ENCODE results near the gene PNLIPRP3. TPM values are rescaled to one million over a fixed set of nuclear protein-coding genes. Genes with fewer than 3 reads are reported as not detected.

Gene PNLIPRP3
- total RNA-seq, 1 experiment from 2014 or later: not detected

DNA sequence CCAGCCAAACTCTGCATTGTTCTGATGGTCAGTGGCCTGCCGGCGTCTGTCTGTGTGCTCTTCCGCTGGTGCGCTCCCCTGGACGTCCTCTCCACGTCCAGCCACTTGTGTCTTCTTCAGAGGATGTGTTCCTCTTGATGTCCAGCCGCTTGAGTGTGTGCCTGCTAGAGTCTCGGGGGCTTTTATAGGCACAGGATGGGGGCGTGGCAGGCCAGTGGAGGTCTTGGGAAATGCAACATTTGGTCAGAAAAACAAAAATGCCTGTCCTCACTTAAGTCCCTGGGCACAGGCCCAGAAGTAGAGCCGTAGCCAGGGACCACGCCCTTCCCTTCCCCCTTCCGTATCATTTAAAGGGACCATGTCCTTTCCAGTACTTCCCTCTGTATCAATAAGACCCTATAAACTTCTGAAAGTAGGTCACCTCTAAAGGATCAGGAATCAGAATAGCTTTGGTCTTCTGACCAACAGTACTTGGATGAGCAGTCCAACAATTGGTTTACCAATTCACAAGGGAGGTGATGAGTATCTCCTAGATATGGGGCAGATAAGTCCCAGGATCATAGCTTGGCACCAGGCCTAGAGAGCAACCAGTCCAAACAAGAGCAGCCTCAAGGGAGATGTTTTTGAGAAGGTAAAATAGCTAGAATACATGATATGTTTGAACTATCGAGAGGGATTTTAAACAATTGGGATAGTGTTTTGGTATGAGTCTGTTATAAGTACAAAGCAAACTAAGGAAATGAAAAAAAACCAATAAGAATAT lies 32.2 kb upstream of the PNLIPRP3 start (continued):
- TF ChIP-seq, protein P1, sequence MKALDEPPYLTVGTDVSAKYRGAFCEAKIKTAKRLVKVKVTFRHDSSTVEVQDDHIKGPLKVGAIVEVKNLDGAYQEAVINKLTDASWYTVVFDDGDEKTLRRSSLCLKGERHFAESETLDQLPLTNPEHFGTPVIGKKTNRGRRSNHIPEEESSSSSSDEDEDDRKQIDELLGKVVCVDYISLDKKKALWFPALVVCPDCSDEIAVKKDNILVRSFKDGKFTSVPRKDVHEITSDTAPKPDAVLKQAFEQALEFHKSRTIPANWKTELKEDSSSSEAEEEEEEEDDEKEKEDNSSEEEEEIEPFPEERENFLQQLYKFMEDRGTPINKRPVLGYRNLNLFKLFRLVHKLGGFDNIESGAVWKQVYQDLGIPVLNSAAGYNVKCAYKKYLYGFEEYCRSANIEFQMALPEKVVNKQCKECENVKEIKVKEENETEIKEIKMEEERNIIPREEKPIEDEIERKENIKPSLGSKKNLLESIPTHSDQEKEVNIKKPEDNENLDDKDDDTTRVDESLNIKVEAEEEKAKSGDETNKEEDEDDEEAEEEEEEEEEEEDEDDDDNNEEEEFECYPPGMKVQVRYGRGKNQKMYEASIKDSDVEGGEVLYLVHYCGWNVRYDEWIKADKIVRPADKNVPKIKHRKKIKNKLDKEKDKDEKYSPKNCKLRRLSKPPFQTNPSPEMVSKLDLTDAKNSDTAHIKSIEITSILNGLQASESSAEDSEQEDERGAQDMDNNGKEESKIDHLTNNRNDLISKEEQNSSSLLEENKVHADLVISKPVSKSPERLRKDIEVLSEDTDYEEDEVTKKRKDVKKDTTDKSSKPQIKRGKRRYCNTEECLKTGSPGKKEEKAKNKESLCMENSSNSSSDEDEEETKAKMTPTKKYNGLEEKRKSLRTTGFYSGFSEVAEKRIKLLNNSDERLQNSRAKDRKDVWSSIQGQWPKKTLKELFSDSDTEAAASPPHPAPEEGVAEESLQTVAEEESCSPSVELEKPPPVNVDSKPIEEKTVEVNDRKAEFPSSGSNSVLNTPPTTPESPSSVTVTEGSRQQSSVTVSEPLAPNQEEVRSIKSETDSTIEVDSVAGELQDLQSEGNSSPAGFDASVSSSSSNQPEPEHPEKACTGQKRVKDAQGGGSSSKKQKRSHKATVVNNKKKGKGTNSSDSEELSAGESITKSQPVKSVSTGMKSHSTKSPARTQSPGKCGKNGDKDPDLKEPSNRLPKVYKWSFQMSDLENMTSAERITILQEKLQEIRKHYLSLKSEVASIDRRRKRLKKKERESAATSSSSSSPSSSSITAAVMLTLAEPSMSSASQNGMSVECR (CRISPR knock-in tag; IDR thresholded peaks at IDR 0.05; ENCODE audit: borderline replicate concordance): no peak
- no peak for TF ChIP-seq KAT7 (CRISPR knock-in tag; IDR thresholded peaks at IDR 0.05; ENCODE audit: borderline replicate concordance)

DNA sequence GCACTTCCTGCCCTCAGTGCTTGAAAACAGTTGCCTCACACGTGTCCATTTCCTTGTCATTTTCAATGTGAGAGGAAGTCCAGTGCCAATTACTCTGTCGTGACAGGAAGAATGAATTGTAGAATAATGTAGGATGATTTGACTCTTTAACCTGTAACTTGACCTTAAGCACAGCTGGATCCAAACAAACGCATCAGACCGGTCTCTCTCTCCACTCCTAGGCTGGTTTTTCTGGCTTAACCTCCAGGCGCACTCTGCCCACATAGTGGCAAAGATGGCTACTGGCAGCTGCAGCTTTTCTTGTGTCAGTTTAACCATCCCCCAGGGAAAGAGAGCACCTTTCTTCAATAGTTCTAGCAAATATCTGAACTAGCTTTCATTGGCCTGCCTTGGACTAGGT lies 29.4 kb upstream of the PNLIPRP3 start:
- ChIA-PET CTCF (interaction anchor here (0.7 kb wide), 1 partner anchor 110 kb away, joined by 3 read pairs; no protein-coding TSS in a partner anchor), POLR2A (interaction anchor here (0.7 kb wide), 1 partner anchor 13 kb away, joined by 3 read pairs; no protein-coding TSS in a partner anchor)
- Mint-ChIP-seq H3K4me3 (no peak overlapping the region), H3K36me3 (no peaks in the 10 kb centered on the region), H3K4me1 (peaks cover 13% of the 10 kb centered on the region), H3K9me3 (peaks cover 15% of the 10 kb centered on the region), H3K27me3 (ENCODE audit: low read depth) (no peaks in the 10 kb centered on the region; the same call in 1 of the 2 replicates), H3K27ac (no peak overlapping the region)
- DNase-seq (ENCODE audit: low spot score) (no peak), ATAC-seq (peak; percentile 75)
- TF ChIP-seq, protein P2, sequence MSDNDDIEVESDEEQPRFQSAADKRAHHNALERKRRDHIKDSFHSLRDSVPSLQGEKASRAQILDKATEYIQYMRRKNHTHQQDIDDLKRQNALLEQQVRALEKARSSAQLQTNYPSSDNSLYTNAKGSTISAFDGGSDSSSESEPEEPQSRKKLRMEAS (CRISPR knock-in tag; IDR thresholded peaks at IDR 0.05): no peak
- TF ChIP-seq ZNF138 (CRISPR knock-in tag; conservative IDR thresholded peaks at IDR 0.05): no peak
- TF ChIP-seq ZNF423 (CRISPR knock-in tag; IDR thresholded peaks at IDR 0.05): no peak
- TF ChIP-seq ZNF263 (CRISPR knock-in tag; IDR thresholded peaks at IDR 0.05; ENCODE audit: low read depth): no peak
- TF ChIP-seq, protein P3, sequence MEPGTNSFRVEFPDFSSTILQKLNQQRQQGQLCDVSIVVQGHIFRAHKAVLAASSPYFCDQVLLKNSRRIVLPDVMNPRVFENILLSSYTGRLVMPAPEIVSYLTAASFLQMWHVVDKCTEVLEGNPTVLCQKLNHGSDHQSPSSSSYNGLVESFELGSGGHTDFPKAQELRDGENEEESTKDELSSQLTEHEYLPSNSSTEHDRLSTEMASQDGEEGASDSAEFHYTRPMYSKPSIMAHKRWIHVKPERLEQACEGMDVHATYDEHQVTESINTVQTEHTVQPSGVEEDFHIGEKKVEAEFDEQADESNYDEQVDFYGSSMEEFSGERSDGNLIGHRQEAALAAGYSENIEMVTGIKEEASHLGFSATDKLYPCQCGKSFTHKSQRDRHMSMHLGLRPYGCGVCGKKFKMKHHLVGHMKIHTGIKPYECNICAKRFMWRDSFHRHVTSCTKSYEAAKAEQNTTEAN (CRISPR knock-in tag; IDR thresholded peaks at IDR 0.05): no peak
- TF ChIP-seq ETV6 (CRISPR knock-in tag; IDR thresholded peaks at IDR 0.05): no peak
- no peak for TF ChIP-seq SMAD3 (CRISPR knock-in tag; IDR thresholded peaks at IDR 0.05; ENCODE audit: borderline replicate concordance)
- TF ChIP-seq, protein P4, sequence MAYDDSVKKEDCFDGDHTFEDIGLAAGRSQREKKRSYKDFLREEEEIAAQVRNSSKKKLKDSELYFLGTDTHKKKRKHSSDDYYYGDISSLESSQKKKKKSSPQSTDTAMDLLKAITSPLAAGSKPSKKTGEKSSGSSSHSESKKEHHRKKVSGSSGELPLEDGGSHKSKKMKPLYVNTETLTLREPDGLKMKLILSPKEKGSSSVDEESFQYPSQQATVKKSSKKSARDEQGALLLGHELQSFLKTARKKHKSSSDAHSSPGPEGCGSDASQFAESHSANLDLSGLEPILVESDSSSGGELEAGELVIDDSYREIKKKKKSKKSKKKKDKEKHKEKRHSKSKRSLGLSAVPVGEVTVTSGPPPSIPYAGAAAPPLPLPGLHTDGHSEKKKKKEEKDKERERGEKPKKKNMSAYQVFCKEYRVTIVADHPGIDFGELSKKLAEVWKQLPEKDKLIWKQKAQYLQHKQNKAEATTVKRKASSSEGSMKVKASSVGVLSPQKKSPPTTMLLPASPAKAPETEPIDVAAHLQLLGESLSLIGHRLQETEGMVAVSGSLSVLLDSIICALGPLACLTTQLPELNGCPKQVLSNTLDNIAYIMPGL (CRISPR knock-in tag; IDR thresholded peaks at IDR 0.05): no peak
- TF ChIP-seq, protein P5, sequence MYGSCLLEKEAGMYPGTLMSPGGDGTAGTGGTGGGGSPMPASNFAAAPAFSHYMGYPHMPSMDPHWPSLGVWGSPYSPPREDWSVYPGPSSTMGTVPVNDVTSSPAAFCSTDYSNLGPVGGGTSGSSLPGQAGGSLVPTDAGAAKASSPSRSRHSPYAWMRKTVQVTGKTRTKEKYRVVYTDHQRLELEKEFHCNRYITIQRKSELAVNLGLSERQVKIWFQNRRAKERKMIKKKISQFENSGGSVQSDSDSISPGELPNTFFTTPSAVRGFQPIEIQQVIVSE (CRISPR knock-in tag; IDR thresholded peaks at IDR 0.05; ENCODE audit: borderline replicate concordance): no peak
- no peak for TF ChIP-seq EMX1 (CRISPR knock-in tag; IDR thresholded peaks at IDR 0.05)
- TF ChIP-seq, protein P6, sequence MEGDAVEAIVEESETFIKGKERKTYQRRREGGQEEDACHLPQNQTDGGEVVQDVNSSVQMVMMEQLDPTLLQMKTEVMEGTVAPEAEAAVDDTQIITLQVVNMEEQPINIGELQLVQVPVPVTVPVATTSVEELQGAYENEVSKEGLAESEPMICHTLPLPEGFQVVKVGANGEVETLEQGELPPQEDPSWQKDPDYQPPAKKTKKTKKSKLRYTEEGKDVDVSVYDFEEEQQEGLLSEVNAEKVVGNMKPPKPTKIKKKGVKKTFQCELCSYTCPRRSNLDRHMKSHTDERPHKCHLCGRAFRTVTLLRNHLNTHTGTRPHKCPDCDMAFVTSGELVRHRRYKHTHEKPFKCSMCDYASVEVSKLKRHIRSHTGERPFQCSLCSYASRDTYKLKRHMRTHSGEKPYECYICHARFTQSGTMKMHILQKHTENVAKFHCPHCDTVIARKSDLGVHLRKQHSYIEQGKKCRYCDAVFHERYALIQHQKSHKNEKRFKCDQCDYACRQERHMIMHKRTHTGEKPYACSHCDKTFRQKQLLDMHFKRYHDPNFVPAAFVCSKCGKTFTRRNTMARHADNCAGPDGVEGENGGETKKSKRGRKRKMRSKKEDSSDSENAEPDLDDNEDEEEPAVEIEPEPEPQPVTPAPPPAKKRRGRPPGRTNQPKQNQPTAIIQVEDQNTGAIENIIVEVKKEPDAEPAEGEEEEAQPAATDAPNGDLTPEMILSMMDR (IDR thresholded peaks at IDR 0.05): no peak
- TF ChIP-seq GRHL2 (CRISPR knock-in tag; IDR thresholded peaks at IDR 0.05; ENCODE audit: insufficient replicate concordance, severe bottlenecking): no peak
- TF ChIP-seq ZNF232 (CRISPR knock-in tag; IDR thresholded peaks at IDR 0.05): no peak
- TF ChIP-seq, protein P7, sequence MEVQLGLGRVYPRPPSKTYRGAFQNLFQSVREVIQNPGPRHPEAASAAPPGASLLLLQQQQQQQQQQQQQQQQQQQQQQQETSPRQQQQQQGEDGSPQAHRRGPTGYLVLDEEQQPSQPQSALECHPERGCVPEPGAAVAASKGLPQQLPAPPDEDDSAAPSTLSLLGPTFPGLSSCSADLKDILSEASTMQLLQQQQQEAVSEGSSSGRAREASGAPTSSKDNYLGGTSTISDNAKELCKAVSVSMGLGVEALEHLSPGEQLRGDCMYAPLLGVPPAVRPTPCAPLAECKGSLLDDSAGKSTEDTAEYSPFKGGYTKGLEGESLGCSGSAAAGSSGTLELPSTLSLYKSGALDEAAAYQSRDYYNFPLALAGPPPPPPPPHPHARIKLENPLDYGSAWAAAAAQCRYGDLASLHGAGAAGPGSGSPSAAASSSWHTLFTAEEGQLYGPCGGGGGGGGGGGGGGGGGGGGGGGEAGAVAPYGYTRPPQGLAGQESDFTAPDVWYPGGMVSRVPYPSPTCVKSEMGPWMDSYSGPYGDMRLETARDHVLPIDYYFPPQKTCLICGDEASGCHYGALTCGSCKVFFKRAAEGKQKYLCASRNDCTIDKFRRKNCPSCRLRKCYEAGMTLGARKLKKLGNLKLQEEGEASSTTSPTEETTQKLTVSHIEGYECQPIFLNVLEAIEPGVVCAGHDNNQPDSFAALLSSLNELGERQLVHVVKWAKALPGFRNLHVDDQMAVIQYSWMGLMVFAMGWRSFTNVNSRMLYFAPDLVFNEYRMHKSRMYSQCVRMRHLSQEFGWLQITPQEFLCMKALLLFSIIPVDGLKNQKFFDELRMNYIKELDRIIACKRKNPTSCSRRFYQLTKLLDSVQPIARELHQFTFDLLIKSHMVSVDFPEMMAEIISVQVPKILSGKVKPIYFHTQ (CRISPR knock-in tag; IDR thresholded peaks at IDR 0.05): no peak
- TF ChIP-seq, protein P8, sequence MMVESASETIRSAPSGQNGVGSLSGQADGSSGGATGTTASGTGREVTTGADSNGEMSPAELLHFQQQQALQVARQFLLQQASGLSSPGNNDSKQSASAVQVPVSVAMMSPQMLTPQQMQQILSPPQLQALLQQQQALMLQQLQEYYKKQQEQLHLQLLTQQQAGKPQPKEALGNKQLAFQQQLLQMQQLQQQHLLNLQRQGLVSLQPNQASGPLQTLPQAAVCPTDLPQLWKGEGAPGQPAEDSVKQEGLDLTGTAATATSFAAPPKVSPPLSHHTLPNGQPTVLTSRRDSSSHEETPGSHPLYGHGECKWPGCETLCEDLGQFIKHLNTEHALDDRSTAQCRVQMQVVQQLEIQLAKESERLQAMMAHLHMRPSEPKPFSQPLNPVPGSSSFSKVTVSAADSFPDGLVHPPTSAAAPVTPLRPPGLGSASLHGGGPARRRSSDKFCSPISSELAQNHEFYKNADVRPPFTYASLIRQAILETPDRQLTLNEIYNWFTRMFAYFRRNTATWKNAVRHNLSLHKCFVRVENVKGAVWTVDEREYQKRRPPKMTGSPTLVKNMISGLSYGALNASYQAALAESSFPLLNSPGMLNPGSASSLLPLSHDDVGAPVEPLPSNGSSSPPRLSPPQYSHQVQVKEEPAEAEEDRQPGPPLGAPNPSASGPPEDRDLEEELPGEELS (CRISPR knock-in tag; IDR thresholded peaks at IDR 0.05): no peak
- no peak for TF ChIP-seq CREM (CRISPR knock-in tag; IDR thresholded peaks at IDR 0.05)
- TF ChIP-seq ZNF396 (CRISPR knock-in tag; IDR thresholded peaks at IDR 0.05; ENCODE audit: borderline replicate concordance): no peak

Measured in WTC11 (cell line).